Adrenal gland (tissue), 5 donors: ENCODE measurements around the gene CACNA1C.

Experiments
- CTCF ChIP-seq, 6 experiments: fragments of 450-650 bp in 4 of 6; fragments of 200-600 bp in 2 of 6; sonication (generic) in 1 of 6; IDR thresholded peaks; 1 replicate in 5 of 6; 2 replicates in 1 of 6; pipeline versions ENCODE4 v1.5.1 to v1.8.0; 2016 to 2021; ENCODE audit warnings: antibody characterized with exemption in 6 of 6, mild to moderate bottlenecking in 2 of 6, moderate library complexity in 1 of 6
- POLR2A ChIP-seq, 2 donors: fragments of 450-650 bp; IDR thresholded peaks; one replicate each; pipeline ENCODE4 v1.6.1; 2017; ENCODE audit warnings: antibody characterized with exemption in 2 of 2, mild to moderate bottlenecking in 2 of 2, moderate library complexity in 1 of 2
- donor health status: DM: no; HTN: no; CAD: no.

DNA sequence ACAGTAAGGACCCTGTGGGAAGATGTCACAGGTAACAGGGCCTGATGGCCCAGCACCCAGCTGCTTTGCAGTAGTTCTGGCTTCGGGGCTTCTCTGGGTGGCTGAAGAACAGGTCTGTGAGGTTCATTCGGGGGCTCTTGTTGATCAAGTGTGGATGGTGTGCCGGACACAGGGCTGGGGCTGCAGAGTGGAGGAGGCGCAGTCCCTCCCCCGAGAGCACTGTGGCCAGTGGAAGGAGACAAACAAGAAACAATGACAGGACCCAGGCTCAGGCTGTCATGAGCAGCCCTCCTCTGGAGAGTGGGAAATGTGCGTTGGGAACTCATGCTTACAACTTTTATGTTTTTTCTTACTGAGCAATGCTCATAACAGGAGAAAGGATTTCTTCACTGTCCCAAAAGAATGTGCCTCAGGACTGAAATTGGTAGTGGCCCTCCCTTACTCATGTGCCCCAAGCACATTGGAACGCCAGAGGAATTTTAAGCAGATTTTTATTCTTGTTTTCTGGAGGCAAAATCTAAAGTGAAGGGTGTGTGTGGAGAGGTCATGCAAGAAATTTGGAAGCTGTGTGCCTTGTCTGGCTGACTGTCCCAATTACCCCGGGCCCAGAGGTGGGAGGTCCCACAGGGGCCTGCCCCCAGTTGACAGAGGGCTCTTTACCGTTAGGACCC lies 233.8 kb downstream of the CACNA1C start:
- TF ChIP-seq CTCF (IDR thresholded peaks at IDR 0.05) (no peak), POLR2A (IDR thresholded peaks at IDR 0.05) (no peak)
